Measurements from ENCODE around the gene RTN4RL2. TPM values are rescaled to one million over a fixed set of nuclear protein-coding genes. Genes with fewer than 3 reads are reported as not detected.

Gene RTN4RL2
- total and polyA plus RNA-seq, 8 donors = 0.55 to 2.7 (median 1.3) TPM

DNA sequence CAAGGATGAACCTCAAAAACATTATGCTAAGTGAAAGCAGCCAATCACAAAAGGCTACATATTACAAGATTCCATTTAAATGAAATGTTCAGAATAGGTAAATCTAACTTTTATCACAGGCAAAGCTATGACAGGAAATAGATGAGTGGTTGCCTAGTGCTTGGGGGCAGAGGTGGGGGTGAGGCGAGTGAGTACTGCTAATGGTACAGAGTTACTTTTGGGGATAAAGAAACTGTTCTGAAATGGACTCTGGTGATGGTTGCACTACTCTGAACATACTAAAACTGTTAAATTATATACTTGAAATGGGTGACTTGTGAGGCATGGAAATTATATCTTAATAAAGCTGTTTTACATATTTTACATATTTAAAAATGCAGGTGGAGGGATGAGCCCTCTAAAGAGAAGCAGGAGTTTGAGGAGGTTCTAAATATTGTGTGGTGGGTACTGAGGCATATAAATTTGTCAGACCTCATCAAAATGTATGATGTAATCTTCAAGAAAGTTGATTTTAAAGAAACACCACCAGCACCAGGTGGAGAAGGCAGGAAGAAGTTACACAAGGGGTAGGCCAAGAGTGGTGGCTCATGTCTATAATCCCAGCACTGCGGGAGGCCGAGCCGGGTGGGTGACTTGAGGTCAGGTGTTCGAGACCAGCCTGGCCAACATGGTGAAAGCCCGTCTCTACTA is 51.6 kb downstream of the RTN4RL2 start:
- TF ChIP-seq, protein P1, sequence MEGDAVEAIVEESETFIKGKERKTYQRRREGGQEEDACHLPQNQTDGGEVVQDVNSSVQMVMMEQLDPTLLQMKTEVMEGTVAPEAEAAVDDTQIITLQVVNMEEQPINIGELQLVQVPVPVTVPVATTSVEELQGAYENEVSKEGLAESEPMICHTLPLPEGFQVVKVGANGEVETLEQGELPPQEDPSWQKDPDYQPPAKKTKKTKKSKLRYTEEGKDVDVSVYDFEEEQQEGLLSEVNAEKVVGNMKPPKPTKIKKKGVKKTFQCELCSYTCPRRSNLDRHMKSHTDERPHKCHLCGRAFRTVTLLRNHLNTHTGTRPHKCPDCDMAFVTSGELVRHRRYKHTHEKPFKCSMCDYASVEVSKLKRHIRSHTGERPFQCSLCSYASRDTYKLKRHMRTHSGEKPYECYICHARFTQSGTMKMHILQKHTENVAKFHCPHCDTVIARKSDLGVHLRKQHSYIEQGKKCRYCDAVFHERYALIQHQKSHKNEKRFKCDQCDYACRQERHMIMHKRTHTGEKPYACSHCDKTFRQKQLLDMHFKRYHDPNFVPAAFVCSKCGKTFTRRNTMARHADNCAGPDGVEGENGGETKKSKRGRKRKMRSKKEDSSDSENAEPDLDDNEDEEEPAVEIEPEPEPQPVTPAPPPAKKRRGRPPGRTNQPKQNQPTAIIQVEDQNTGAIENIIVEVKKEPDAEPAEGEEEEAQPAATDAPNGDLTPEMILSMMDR (IDR thresholded peaks at IDR 0.05) = no peak
- peaks cover 0 to 7% (median 0%) of the 10 kb centered on the region in 3 donors for H3K36me3 ChIP-seq
- no peak for DNase-seq
- ATAC-seq = no peak
- no peak for FAIRE-seq
- peaks cover 3 to 9% (median 8%) of the 10 kb centered on the region in 3 donors for H3K4me1 ChIP-seq
- H3K9me3 ChIP-seq = no peaks in the 10 kb centered on the region
- H3K27ac ChIP-seq = peak overlapping the region in 1 of 4 donors; percentile 76
- peak overlapping the region in 2 of 4 donors; percentile 94 to 96 for H3K4me3 ChIP-seq
- 50 to 65% methylated on average over 6 of the region's 6 CpGs for WGBS, 2 donors
- intact Hi-C loops (cut with DNase I) = loop anchor here in 1 of 3 donors (10.0 kb wide), 1 partner anchor 47 kb away; the partner anchor contains the start of gene RTN4RL2
- H3K27me3 ChIP-seq = no peaks in the 10 kb centered on the region

DNA sequence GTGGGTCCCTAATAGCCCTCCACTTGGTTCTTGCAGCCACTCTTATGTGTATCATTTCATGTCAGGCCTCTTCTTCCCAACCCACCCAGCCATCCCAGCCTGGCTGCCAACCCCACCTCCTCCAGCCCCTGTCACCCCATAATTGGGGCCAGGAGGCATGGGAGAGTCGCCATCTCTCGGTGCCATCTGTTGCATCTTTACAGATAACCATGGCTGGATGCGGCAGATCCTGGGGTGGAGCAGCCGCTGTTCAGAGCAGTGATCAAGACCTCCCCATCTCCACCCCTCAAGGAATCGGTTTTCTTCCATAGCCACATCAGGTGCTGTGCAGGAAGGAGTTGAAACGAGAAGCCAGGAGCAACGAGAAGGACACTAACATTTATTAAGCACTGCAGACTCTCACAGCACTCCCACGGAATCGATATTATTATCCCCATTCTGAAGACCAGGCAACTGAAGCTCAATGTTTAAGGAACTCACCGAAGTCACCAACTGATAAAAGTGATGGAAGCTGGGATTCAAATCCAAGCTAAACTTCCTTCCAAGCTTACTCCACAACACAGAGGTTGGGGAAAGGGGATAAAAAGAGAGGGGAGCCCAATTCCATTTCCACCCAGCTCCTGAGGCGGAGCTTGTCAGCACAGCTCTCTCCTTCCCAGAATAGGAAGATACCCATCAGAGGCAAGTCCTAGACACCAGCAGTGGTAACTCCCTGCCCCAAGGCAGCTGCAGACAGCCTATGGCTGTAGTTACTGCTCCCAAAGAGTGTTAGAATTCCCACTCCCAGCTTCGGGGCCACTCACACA is 52.5 kb downstream of the RTN4RL2 start:
- Histone ChIP-seq H3K27me3 (no peaks in the 10 kb centered on the region), H3K27ac (peak overlapping the region in 3 of 4 donors; percentile 71 to 89 (median 76)), H3K4me3 (peak overlapping the region; percentile 76 to 96 (median 88)), H3K36me3 (peaks cover 0 to 2% (median 0%) of the 10 kb centered on the region in 3 donors), H3K4me1 (peaks cover 3 to 9% (median 6%) of the 10 kb centered on the region in 3 donors), H3K9me3 (no peaks in the 10 kb centered on the region)
- FAIRE-seq (no peak), DNase-seq (peak in 1 of 6 donors; percentile 20), ATAC-seq (no peak)
- intact Hi-C loops (cut with DNase I) = loop anchor here in 1 of 3 donors (10.0 kb wide), 1 partner anchor 48 kb away; the partner anchor contains the start of gene RTN4RL2
- 38 to 44% methylated on average over 12 of the region's 12 CpGs for WGBS, 2 donors
- TF ChIP-seq, protein P1 (IDR thresholded peaks at IDR 0.05) = no peak

DNA sequence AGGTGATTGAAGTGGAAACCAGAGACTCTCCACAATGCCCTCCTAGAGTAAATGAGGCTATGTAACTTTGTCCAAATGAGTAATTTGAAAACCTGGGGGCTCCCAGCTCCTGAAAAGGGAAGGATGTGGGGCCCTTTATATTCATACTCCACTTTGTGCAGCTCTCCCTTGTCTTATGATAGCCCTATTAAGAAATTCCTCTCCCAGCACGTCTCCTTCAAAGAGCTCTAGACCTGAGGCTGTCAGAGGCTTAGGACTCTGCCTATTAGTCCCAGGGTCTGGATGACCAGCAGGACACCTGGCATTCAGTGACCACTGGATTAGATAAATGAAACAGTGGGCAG is 53.1 kb downstream of the RTN4RL2 start:
- TF ChIP-seq, protein P1 (IDR thresholded peaks at IDR 0.05) = no peak
- DNase-seq = peak in 1 of 6 donors; percentile 6
- Histone ChIP-seq H3K27ac (peak overlapping the region in 3 of 4 donors; percentile 71 to 89 (median 76)), H3K9me3 (no peaks in the 10 kb centered on the region), H3K4me1 (peaks cover 3 to 7% (median 5%) of the 10 kb centered on the region in 3 donors), H3K36me3 (no peaks in the 10 kb centered on the region), H3K27me3 (no peaks in the 10 kb centered on the region), H3K4me3 (peak overlapping the region; percentile 76 to 96 (median 88))
- 21 to 43% methylated on average over 1 of the region's 1 CpG for WGBS, 2 donors
- ATAC-seq = no peak
- FAIRE-seq = no peak
- intact Hi-C loops (cut with DNase I) = loop anchor here in 1 of 3 donors (10.0 kb wide), 1 partner anchor 49 kb away; the partner anchor contains the start of gene RTN4RL2

DNA sequence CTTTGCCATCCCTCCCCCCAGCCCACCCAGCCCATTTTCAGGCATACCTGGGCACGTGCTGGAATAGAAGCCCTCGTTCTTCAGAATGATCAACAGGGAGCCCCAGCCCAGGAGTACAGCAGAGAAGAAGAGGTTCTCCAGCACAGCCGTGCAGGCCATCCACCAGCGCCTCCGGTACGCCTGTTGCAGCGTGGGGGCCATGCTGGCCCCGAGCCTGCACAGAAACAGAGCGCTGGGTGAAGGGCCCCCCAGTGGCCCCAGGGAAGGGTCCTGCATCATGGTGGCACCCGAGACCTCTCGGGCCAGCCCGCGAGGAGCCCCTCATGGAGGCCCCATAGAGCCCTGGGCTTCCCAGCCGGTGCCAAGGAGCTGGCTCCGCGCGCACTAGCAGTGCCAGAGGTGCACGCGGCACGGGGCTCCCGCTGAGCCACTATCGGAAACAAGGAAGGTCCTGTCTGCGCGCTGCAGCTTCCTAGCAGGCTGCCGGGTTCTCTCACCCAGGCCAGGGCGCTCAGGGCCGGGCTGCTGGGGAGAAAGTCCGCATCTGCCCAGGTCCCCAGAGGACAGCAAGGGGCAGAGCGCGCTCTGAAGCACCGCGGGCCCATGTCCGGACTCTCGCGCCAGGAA is 53.7 kb downstream of the RTN4RL2 start:
- H3K4me1 ChIP-seq = peaks cover 0 to 5% (median 3%) of the 10 kb centered on the region in 3 donors
- no peaks in the 10 kb centered on the region for H3K27me3 ChIP-seq
- ATAC-seq (peak; percentile 61 to 76 (median 68)), FAIRE-seq (no peak), DNase-seq (peak; percentile 53 to 90 (median 70))
- TF ChIP-seq, protein P1 (IDR thresholded peaks at IDR 0.05) = no peak
- intact Hi-C loops (cut with DNase I) = loop anchor here in 1 of 3 donors (10.0 kb wide), 1 partner anchor 49 kb away; the partner anchor contains the start of gene RTN4RL2
- no peaks in the 10 kb centered on the region for H3K9me3 ChIP-seq
- H3K4me3 ChIP-seq = peak overlapping the region; percentile 76 to 96 (median 88)
- peak overlapping the region; percentile 71 to 89 (median 80) for H3K27ac ChIP-seq
- H3K36me3 ChIP-seq = no peaks in the 10 kb centered on the region
- 5% methylated on average over 33 to 35 of the region's 35 CpGs for WGBS, 2 donors

Measured in pancreas (tissue), 10 donors.